Activated CD4-positive, alpha-beta T cell treated with anti-CD3 and anti-CD28 coated beads, Interleukin-2, amount 50 U/mL, for 4 hours (primary cell): ENCODE results near the gene AHRR.
"Not testable (repeated sequence)": the region's sequence is repeated elsewhere in the genome, so short reads cannot be mapped to it uniquely, and the experiment has no call there.

ENCODE experiments used
- DNase-seq, 2 experiments: peaks; one replicate each; pipeline ENCODE4 v3.0.0-alpha.2; 2020

AHRR gene

DNA sequence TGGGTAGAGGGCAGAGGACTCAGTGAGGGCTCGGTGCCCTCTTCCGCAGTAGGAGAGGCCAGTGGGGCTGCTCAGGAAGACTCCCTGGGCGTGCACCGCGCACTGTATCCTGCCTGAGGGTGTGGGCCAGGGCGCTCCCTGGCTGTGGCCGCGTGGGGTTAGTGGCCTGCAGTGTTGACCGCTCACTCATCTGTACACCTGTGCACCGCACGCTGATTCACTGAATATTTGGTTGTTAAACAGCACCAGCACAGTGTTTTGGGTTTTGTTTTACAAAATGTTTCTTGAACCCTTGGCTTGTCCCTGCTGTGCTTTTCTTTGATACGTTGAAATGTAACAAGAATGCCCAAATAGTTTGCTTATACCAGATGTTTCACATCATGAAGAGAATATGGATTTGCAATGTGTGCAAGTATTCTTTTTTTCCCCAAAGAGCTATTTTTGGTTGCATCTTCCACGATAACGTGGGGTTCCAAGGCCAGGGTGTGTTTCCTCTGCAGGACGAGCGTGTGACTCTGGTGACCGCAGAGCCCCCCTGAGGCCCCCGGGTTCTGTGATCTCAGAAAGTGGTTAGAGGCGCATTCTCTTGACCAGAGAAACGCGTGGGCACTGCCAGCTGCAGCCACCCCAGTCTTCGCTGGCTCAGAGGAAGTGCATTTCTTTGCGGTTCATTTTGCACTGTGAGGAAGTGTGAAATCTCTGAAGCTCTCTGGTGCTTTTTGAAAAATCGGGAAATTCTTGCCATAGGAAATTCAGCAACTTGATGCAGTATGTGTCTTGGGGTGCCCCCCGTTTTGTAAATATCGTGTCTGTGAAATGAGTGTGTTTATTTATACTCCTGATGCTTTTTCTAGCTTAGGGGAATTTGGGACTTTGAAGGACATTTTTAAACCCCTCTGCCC is 46.9 kb downstream of the AHRR start:
- DNase-seq: no peak

DNA sequence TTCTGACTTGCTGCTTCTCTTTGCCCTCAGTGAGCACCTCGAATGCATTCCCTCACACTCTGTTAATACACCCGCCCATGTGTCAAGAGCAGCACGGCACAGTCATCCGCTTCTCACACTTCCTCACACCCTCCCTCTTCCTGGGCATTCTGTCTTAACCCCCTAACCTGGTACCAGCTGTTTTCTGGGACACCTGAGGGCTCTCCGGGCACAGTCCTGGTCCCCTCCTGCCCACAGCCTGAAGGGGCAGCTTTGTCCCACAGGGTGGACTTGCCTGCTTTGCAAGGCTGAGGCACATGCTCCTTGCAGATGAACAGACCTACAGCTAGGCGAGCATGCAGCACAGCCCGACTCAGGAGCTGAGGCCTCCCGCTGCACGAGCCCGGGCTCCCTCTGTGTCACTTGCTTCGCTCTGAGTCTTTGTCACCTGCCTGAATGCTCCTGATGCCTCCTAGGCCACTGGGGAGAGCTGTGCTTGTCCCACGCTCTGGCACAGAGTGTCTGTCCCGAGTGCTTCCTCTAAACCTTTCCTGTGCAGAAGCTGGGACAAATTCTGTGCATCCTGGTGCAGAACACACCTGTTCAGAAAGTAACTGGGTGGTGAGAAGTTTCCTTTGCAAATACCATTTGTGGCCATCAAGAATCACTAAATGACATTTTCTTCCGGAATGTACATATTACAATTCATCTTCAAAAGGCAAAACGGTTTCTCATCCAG is 47.8 kb downstream of the AHRR start:
- no peak for DNase-seq

GRCh38 chr5:369869-370236 is 48.3 kb downstream of the AHRR start:
- not testable (repeated sequence) for DNase-seq

GRCh38 chr5:370311-370958 is 48.9 kb downstream of the AHRR start:
- no peak for DNase-seq

DNA sequence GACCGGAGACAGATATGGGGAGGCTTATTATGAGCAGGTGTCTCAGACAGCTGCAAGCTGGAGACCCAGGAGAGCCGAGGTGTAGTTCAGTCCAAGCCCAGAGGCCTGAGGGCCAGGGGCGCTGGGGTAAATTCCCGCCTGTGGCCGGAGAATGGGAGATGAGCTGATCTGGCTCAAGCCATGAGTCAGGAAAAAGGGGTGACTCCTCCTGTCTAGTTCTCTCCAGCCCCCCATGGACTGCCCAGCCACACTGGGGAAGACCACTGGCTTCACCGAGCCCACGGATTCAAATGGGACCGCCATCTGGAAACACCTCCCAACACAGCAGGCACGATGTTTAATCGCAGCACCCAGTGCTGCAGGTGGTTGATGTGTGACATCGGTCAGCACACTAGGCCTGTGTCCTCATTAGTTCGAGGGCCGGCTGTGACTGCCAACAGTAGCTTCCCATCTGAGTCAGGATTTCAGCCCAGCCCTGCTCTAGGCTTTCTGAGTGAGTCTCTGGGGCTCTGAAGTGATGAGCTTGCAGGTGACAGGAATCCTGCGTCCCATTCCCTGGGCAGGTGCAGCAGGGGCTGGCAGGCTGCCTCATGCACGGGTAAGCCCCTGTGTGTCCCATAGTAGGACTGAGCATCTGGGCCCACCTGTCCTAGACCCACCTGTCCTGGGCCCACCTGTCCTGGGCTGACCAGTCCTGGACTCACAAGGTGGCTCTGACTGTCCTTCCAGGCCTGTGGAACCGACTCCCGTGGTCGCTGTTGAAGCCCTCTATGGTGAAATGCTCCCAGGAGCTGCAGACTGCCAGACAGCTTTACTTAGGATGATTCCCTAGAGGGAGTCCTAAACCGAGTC is 49.7 kb downstream of the AHRR start:
- DNase-seq: no peak

DNA sequence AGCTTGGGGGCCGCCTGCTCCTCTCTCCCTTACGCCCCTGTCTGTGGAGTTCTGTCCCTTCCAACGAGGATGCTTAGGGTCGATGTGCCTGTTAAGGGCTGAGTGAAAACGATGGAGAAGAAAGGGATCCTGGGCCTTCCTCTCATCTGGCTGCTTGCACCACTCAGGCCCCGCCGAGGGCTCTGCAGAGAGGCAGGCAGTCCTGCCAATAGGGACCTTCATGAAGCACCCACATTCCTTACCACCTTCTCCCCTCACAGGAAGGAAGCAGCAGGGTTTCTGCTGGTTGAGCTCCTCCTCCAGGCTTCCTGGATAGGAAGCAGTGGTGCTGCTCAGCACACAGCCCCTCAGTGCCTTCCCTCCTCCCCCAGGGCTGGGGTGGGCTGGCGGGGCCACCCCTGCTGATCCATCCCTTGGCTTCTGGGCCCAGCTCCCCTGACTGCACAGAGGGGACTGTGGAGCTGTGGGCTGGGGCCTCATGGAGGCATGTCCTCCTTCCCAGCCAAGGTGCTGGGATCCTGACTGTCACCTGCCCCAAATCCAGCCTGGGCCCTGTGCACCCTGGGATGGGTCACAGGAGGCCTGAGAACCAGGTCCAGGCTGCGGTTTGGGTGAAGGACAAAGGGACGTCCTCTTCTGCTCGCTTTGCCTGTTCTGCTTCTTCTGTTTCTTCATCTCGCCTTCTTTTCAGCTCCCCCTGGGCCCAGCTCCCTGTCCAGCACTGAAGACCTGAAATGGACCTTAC is 50.5 kb downstream of the AHRR start:
- no peak for DNase-seq

- no peak for DNase-seq
Measured at GRCh38 chr5:372556-372995, 51.1 kb downstream of the AHRR start.

GRCh38 chr5:372996-373709 is 51.6 kb downstream of the AHRR start:
- DNase-seq: no peak

- DNase-seq: peak; percentile 44 to 62
Measured at GRCh38 chr5:373710-374602, 52.4 kb downstream of the AHRR start.

- no peak for DNase-seq
Measured at GRCh38 chr5:374631-375335, 53.3 kb downstream of the AHRR start.

DNA sequence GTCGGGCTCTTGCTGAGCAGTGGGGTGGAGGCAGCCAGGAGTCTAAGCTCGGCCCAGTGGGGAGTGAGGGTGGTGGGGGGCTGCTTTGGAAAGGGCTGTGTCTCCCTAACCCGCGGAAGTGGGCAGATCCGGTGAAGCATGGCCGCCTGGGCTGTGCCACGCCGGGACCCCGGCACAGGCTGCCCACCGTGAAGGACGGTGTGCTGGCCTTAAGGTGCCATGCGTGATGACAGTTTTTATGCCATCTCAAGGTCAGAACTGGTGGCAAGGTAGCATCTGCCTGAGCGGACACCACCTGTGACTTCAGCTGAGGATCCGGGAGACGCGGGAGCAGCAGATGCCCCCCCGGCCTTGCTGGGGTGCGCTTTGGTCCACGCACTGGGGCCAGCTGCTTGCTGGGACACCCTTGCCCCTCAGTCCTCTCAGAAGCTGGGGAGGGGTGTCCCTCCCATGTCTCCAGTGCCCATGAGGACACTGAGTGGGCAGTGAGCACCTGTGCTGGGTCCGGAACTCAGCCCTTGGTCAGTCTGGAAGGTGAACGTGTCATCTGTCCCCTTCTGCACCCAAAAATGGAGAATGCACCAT is 53.9 kb downstream of the AHRR start:
- DNase-seq: no peak

DNA sequence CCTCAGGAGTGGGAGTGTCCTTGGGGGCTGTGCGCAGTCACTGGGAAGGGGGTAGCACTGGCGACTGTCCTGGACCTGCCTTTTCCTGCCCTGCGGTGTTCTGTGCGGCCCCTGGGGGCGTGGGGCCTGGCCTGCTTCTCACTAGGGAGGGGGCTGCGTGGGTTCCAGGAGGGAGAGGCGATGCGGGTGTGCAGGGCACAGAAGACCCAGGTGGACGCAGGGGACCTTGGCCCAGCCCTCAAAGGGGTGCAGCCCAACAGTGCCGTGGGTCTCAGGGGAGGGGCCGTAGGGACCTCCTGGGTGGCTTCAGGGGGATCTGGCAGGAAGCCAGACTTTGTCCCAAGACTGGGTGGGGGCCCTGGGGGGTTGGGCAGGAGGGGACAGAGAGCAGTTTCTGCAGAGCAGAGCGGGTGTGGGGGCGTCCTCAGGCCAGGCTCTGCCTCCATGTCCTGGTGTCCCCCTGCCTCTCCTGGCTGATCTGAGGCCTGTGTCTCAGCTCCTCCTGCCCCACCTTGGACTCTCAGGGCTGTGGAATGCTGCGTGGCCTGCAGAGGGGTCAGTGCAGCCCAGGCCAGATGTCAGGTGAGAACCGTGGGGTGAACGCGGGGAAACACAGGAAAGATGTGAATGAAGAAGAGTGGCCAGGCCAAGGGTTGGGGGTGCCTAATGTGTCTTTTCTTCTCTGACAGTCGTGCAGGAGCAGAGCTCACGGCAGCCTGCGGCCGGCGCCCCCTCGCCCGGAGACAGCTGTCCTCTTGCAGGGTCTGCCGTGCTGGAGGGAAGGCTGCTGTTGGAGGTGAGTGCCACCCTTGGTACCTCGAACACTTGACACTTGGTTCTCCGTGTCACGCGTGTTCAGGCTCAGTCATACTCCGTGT is 54.6 kb downstream of the AHRR start:
- DNase-seq: no peak

- no peak for DNase-seq
Measured at GRCh38 chr5:376799-377325, 55.3 kb downstream of the AHRR start.

DNA sequence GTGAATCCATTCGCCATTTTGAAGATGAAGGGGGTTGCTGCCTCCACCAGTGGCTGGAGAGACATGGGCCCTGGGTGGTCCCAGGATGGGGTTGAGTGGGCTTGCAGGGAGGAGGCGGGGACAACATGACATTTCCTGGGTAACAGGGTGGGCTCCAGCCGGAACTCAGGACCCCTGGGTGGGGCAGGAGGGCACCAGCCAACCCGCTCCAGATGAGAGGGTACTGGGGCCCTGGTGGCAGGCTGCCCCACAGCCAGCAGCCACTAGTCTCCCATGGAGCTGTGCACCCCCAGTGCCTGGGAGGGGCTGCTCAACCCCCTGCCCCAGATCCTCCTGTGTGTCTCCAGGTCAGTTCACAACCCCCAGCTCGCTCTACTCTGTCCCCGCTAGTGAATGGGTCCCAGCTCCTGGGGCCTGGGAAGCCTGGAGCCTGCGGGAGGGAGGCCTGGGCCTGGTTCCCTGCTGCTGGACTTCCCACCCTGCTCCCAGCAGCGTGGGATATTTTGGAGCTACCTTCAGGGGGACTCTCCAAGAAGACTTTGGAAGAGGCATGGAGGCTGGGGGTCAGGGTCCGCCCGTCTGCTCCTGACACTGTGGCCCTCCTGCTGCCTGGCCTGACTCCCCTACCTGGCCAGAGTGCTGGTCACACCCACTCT is 55.9 kb downstream of the AHRR start:
- DNase-seq: no peak

DNA sequence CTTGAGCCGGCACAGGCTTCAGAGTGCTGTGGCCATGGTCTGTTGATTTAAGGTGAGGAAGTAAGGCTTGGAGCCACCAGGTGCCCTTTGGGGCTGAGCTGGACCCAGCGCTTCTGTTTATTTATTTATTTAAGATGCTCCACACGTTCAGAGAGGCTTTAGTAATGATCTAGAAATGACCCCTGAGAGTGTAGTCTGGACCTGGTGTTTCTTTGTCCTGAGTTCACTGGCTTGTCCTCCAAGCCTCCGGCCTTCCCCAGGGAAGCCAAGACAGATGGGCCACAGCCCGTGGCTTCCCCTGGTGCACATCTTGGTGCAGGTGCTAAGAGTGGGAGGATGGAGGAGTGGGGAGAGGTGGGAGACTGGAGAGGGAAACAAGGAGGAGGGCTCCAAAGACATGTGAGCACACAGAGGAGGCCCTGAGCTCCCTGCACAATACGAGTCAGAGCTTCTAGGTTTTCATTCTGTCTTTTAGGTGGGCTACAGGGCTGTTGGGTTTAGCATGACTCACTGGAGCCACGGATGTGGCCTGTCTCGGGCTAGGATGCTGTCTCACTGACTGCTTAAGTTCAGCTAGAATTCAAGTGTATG is 56.9 kb downstream of the AHRR start:
- DNase-seq: no peak

GRCh38 chr5:378976-379742 is 57.6 kb downstream of the AHRR start:
- DNase-seq: no peak
